Measurements from ENCODE around the gene BMPR2. TPM values are rescaled to one million over a fixed set of nuclear protein-coding genes. Genes with fewer than 3 reads are reported as not detected.

BMPR2 gene
- polyA plus RNA-seq, 1 of the 3 experiments (the other 2 are of a cell fraction), result 10.2 TPM

- no peak overlapping the region for H3K4me3 ChIP-seq (ENCODE audit: low read depth in 2 of 2, low read length in 1 of 2)
- H3K9ac ChIP-seq, result no peak overlapping the region
- no peak overlapping the region for H3K27ac ChIP-seq (ENCODE audit: low read depth in 2 of 2, low read length in 1 of 2)
- H4K20me1 ChIP-seq (ENCODE audit: insufficient read depth), result peaks cover 44% of the 10 kb centered on the region
- WGBS (ENCODE audit: low lambda C conversion rate), result 100% methylated on average over 1 of the region's 1 CpG
- H3K79me2 ChIP-seq (ENCODE audit: insufficient read depth), result peaks cover 95% of the 10 kb centered on the region
- peaks cover 0 to 6% of the 10 kb centered on the region in 2 experiments for H3K36me3 ChIP-seq (replicated peaks in 1 of 2; ENCODE audit: control insufficient read depth in 1 of 2, insufficient read depth in 2 of 2, low read length in 1 of 2)
- DNase-seq, result no peak
- no peaks in the 10 kb centered on the region for H3K9me3 ChIP-seq
- H3F3A ChIP-seq (replicated peaks; ENCODE audit: insufficient read depth), result peaks cover 4% of the 10 kb centered on the region
- no peak for TF ChIP-seq TEAD4 (IDR thresholded peaks at IDR 0.05; ENCODE audit: borderline replicate concordance, insufficient read depth)
- no peak for TF ChIP-seq PBX3 (IDR thresholded peaks at IDR 0.05)
- TF ChIP-seq FOSL2 (IDR thresholded peaks at IDR 0.05; ENCODE audit: borderline replicate concordance, low read depth), result no peak
- TF ChIP-seq ZBTB33 (IDR thresholded peaks at IDR 0.05; ENCODE audit: borderline replicate concordance, low read depth), result no peak
- TF ChIP-seq RXRA (IDR thresholded peaks at IDR 0.05; ENCODE audit: borderline replicate concordance, low read depth), result no peak
- no peak for TF ChIP-seq EZH2phosphoT487 (IDR thresholded peaks at IDR 0.05; ENCODE audit: borderline replicate concordance, low read depth)
- TF ChIP-seq MAX (IDR thresholded peaks at IDR 0.05; ENCODE audit: low read depth), result no peak
- H3K27me3 ChIP-seq (ENCODE audit: insufficient read depth), result no peaks in the 10 kb centered on the region
- no peaks in the 10 kb centered on the region for H3K9me2 ChIP-seq
- CTCF ChIA-PET, result no interaction called here
- no peaks in the 10 kb centered on the region for H3K4me1 ChIP-seq (ENCODE audit: control insufficient read depth in 1 of 2, insufficient read depth in 2 of 2, low read depth in 1 of 2, low read length in 1 of 2)
- H3K4me2 ChIP-seq, result no peak overlapping the region
- H2AFZ ChIP-seq (ENCODE audit: low read depth), result no peak overlapping the region
- POLR2A ChIA-PET, result no interaction called here
Measured at GRCh38 chr2:202452744-202453143, 76.6 kb downstream of the BMPR2 start.

GRCh38 chr2:202454536-202454935 lies 78.4 kb downstream of the BMPR2 start:
- Histone ChIP-seq H3K79me2 (ENCODE audit: insufficient read depth) (peaks cover 95% of the 10 kb centered on the region), H3K27ac (ENCODE audit: low read depth in 2 of 2, low read length in 1 of 2) (no peak overlapping the region), H3K9me2 (no peaks in the 10 kb centered on the region), H3K4me1 (ENCODE audit: control insufficient read depth in 1 of 2, insufficient read depth in 2 of 2, low read depth in 1 of 2, low read length in 1 of 2) (no peaks in the 10 kb centered on the region), H3K9me3 (no peaks in the 10 kb centered on the region), H4K20me1 (ENCODE audit: insufficient read depth) (peaks cover 43% of the 10 kb centered on the region), H3K27me3 (ENCODE audit: insufficient read depth) (no peaks in the 10 kb centered on the region), H3K4me3 (ENCODE audit: low read depth in 2 of 2, low read length in 1 of 2) (no peak overlapping the region), H2AFZ (ENCODE audit: low read depth) (no peak overlapping the region), H3K4me2 (no peak overlapping the region), H3K36me3 (replicated peaks in 1 of 2; ENCODE audit: control insufficient read depth in 1 of 2, insufficient read depth in 2 of 2, low read length in 1 of 2) (peaks cover 0 to 6% of the 10 kb centered on the region in 2 experiments), H3K9ac (no peak overlapping the region), H3F3A (replicated peaks; ENCODE audit: insufficient read depth) (peaks cover 2% of the 10 kb centered on the region)
- WGBS (ENCODE audit: low lambda C conversion rate), result 92% methylated on average over 3 of the region's 3 CpGs
- ChIA-PET POLR2A (no interaction called here), CTCF (no interaction called here)
- DNase-seq, result no peak
- TF ChIP-seq YY1 (IDR thresholded peaks at IDR 0.05; ENCODE audit: low read depth), result no peak
- TF ChIP-seq GABPA (IDR thresholded peaks at IDR 0.05; ENCODE audit: low read depth), result no peak
- TF ChIP-seq NRF1 (IDR thresholded peaks at IDR 0.05; ENCODE audit: low read depth, low read length), result no peak
- TF ChIP-seq POLR2AphosphoS5 (IDR thresholded peaks at IDR 0.05; ENCODE audit: low read depth, low read length), result no peak
- TF ChIP-seq GATA2 (CRISPR knock-in tag; IDR thresholded peaks at IDR 0.05), result no peak
- TF ChIP-seq ZBTB33 (IDR thresholded peaks at IDR 0.05; ENCODE audit: borderline replicate concordance, low read depth), result no peak
- no peak for TF ChIP-seq MAX (IDR thresholded peaks at IDR 0.05; ENCODE audit: low read depth)
- TF ChIP-seq USF2 (IDR thresholded peaks at IDR 0.05; ENCODE audit: borderline replicate concordance, low read depth, low read length), result no peak
- no peak for TF ChIP-seq SMC3 (IDR thresholded peaks at IDR 0.05; ENCODE audit: low read depth, low read length)
- TF ChIP-seq TEAD4 (IDR thresholded peaks at IDR 0.05; ENCODE audit: borderline replicate concordance, insufficient read depth), result no peak
- TF ChIP-seq MEF2A (IDR thresholded peaks at IDR 0.05; ENCODE audit: borderline replicate concordance, low read depth), result no peak
